HepG2 (cell line): ENCODE results near the gene FAM20A. TPM values are rescaled to one million over a fixed set of nuclear protein-coding genes. Genes with fewer than 3 reads are reported as not detected.

Experiments used
- HIC2 ChIP-seq: sonication (generic); formaldehyde crosslinking; IDR thresholded peaks from 2 replicates; pipeline ENCODE4 v1.9.0; 2022; ENCODE audit warnings: low read depth, missing genetic modification reagents
- MAFG ChIP-seq: sonication (generic); formaldehyde crosslinking; IDR thresholded peaks from 2 replicates; pipeline ENCODE4 v1.5.1; 2020; ENCODE audit warnings: mild to moderate bottlenecking, missing genetic modification reagents
- MAX ChIP-seq: IDR thresholded peaks from 2 replicates; pipeline ENCODE4 v1.6.1; 2012; ENCODE audit warnings: inconsistent platforms
- NCOA5 ChIP-seq: sonication (generic); formaldehyde crosslinking; IDR thresholded peaks from 2 replicates; pipeline ENCODE4 v1.4.0; 2020; ENCODE audit warnings: missing genetic modification reagents
- NFE2L1 ChIP-seq: sonication (generic); formaldehyde crosslinking; IDR thresholded peaks from 2 replicates; pipeline ENCODE4 v1.4.0; 2020; ENCODE audit warnings: missing genetic modification reagents, mild to moderate bottlenecking, borderline replicate concordance
- PCBP2 ChIP-seq: fragments of 200-400 bp; formaldehyde crosslinking; optimal IDR thresholded peaks from 2 replicates; pipeline ENCODE3; 2018; ENCODE audit warnings: low read length, low read depth; ENCODE audit not compliant: poor library complexity, severe bottlenecking
- REST ChIP-seq, 2 experiments: IDR thresholded peaks; 2 replicates each; pipeline ENCODE4 v1.6.1; 2011 to 2012; ENCODE audit warnings: low read length in 2 of 2, borderline replicate concordance in 1 of 2, low read depth in 1 of 2, mild to moderate bottlenecking in 1 of 2, moderate library complexity in 1 of 2
- SKIL ChIP-seq: sonication (generic); formaldehyde crosslinking; IDR thresholded peaks from 2 replicates; pipeline ENCODE4 v1.8.0; 2022; ENCODE audit warnings: missing genetic modification reagents, mild to moderate bottlenecking, moderate library complexity, borderline replicate concordance
- UBTF ChIP-seq: sonication (generic); formaldehyde crosslinking; IDR thresholded peaks from 2 replicates; pipeline ENCODE4 v1.4.0; 2020; ENCODE audit warnings: mild to moderate bottlenecking, missing genetic modification reagents
- ZBTB39 ChIP-seq: sonication (generic); formaldehyde crosslinking; IDR thresholded peaks from 2 replicates; pipeline ENCODE4 v1.5.0; 2020; ENCODE audit warnings: missing genetic modification reagents
- ZNF337 ChIP-seq: sonication (generic); formaldehyde crosslinking; IDR thresholded peaks from 2 replicates; pipeline ENCODE4 v1.5.1; 2020; ENCODE audit warnings: missing genetic modification reagents, low read depth, mild to moderate bottlenecking, borderline replicate concordance
- ZNF589 ChIP-seq: sonication (generic); formaldehyde crosslinking; conservative IDR thresholded peaks from 2 replicates; pipeline ENCODE4 v1.8.0; 2022; ENCODE audit warnings: mild to moderate bottlenecking, moderate library complexity, missing genetic modification reagents
- ZNF781 ChIP-seq: sonication (generic); formaldehyde crosslinking; IDR thresholded peaks from 2 replicates; pipeline ENCODE4 v1.5.1; 2020; ENCODE audit warnings: borderline replicate concordance, mild to moderate bottlenecking, missing genetic modification reagents; ENCODE audit errors: not compliant biosample characterization
- polyA plus RNA-seq, 8 experiments: library from polyadenylated mRNA; depleted of rRNA in 3 of 8; stranded (reverse) in 7 of 8; unstranded in 1 of 8; fragments of >200 nt; fragmentation: Illumina TruSeq in 4 of 8; extraction: Trizol in 4 of 8; gene quantifications; 2 replicates each; pipeline versions ENCODE4 v1.2.1 to v1.2.3, GENCODE V29; 2011 to 2016; ENCODE audit warnings: low read depth in 4 of 8, missing spikeins in 1 of 8, mixed read lengths in 1 of 8; ENCODE audit not compliant: insufficient read depth in 1 of 8
- total RNA-seq, 5 experiments: library from RNA; depleted of rRNA; stranded (reverse); fragments of >200 nt; fragmentation: Illumina TruSeq; extraction: Trizol; gene quantifications; 2 replicates each; pipeline ENCODE4 v1.2.3, GENCODE V29; 2016; ENCODE audit warnings: low read depth in 1 of 5

FAM20A gene
- total and polyA plus RNA-seq, 2 of the 13 experiments (the other 11 are each of a cell fraction or from before 2014, with no cell fraction given), result 9.3 to 20.7 TPM

GRCh38 chr17:68579194-68579927 lies 21.8 kb downstream of the FAM20A start (continued):
- TF ChIP-seq HIC2 (CRISPR knock-in tag), result no peak
- no peak for TF ChIP-seq NCOA5 (CRISPR knock-in tag)
- no peak for TF ChIP-seq SKIL (CRISPR knock-in tag)
- no peak for TF ChIP-seq UBTF
- no peak for TF ChIP-seq NFE2L1
- TF ChIP-seq ZBTB39, result no peak
- TF ChIP-seq ZNF781 (CRISPR knock-in tag), result peak; percentile 26
- no peak for TF ChIP-seq REST (IDR thresholded peaks at IDR 0.05; ENCODE audit: borderline replicate concordance in 1 of 2, low read depth in 1 of 2, low read length in 2 of 2)
- TF ChIP-seq MAX, result no peak
- TF ChIP-seq MAFG (CRISPR knock-in tag), result no peak
- TF ChIP-seq ZNF589 (CRISPR knock-in tag), result no peak
- no peak for TF ChIP-seq PCBP2
- no peak for TF ChIP-seq ZNF337 (CRISPR knock-in tag)
